Frontal cortex (tissue), 4 donors: Measurements from ENCODE around the gene TMEM220. TPM values are rescaled to one million over a fixed set of nuclear protein-coding genes. Genes with fewer than 3 reads are reported as not detected.

Experiments used
- DNase-seq, 2 donors: peaks; one replicate each; pipeline ENCODE4 v3.0.0; 2012; ENCODE audit warnings: low spot score in 2 of 2
- FAIRE-seq: peaks from 2 replicates; lab custom pipeline; 2012; peaks lifted over from hg19 to GRCh38; lab: Jason Lieb, UNC
- total RNA-seq: library from RNA; depleted of rRNA; stranded (reverse); fragments of >200 nt; gene quantifications from one replicate; pipeline ENCODE4 v1.2.3, GENCODE V29; 2014
- donor health status: control.
- donor health status: control.
- donor health status: control.

TMEM220 gene
- total RNA-seq, 1 donor from 2014 or later = 1.2 TPM

DNA sequence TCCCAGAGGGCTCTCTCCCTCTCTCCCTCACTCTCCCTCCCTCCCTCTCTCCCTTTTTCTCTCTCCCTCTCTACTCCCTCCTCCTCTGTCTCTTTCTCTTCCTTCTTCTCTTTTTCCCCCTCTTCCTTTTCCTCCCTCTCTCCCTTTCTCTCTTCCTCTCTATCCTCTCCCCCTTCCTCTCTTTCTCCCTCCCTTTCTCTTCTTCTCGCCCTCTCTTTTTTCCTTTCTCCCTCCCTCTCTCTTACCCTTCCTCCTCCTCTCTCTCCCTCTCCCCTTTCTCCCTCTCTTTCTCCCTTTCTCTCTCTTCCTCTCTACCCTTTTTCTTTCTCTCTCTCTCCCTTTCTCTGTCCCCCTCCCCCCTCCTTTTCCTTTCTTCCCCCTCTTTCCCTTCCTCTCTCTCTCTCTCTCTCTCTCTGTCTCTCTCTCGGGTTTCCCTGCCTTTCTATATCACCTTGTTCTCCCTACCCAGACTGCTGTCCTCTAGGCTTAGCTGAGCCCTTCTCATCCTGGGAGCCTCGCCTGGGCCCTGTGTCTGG, 25.8 kb upstream of the TMEM220 start:
- FAIRE-seq = no peak
- DNase-seq = no peak

- no peak for DNase-seq
- FAIRE-seq = no peak
Measured at GRCh38 chr17:10754861-10755591, 25.2 kb upstream of the TMEM220 start.

DNA sequence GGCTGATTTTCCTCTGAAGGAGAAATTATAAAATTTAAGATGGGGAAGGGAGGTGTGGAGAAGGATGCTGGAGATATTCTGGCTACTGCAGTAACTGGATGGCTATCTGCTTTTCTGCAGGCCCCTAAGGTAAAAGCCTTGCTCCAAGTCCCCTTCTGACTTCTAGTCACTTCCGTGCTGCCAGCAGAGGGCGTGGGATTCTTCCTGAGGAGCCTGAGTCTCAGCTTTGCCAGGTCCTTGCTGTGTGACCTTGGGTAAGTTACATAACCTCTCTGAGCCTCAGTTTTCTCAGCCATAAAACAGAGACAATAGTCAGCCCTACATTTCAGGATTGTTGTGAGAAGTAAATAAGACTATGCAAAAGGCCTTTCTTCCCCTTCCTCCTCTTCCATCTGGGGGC, 24.3 kb upstream of the TMEM220 start:
- DNase-seq (peak in 1 of 2 donors; percentile 31), FAIRE-seq (no peak)

DNA sequence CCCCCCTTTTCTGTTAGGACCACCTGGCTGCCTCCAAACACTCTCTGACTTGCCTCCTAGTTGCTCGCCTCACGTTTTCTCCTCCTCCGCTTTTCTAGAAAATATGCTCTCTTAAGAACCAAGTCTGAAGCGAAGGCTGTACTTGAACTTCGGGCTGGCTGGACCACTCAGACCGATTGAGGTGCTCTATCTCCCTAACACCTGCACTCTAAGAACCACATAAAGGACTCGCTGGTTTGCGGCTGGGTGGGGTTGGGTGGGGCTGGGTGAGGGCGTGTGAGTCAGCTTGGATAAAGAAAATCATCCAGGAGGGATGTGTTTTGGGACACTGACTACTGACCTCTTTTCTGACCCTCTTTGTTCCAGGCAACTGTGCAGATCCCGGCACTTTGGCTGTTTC, 22.9 kb upstream of the TMEM220 start:
- no peak for FAIRE-seq
- no peak for DNase-seq

GRCh38 chr17:10751563-10751962, 21.7 kb upstream of the TMEM220 start:
- FAIRE-seq (no peak), DNase-seq (no peak)

DNA sequence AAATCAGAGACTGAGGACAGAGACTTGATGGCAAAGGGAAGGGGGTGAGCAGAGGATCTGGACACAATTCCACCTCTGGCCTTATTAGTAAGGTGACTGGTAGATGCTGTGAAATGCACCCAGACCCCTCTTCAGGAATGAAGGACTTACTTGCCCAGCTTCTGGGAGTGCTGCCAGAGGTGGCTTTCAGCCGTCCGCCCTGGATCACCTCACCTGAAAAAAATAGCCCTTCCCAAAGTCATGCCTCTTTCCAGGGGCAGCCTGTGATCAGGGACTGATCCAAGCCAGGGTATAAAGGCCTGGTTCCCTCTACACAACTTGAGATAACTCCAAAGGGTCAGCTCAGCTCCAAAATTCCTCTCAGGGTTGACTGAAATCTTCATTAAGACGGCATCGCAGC, 20.4 kb upstream of the TMEM220 start:
- FAIRE-seq (no peak), DNase-seq (no peak)

GRCh38 chr17:10748531-10749181, 18.8 kb upstream of the TMEM220 start:
- no peak for DNase-seq
- FAIRE-seq = no peak

- no peak for DNase-seq
Measured at GRCh38 chr17:10745231-10745630, 15.4 kb upstream of the TMEM220 start.

GRCh38 chr17:10744501-10745000, 14.7 kb upstream of the TMEM220 start:
- DNase-seq = no peak
- FAIRE-seq = no peak

More at GRCh38 chr17:10745231-10745630, 15.4 kb upstream of the TMEM220 start:
- no peak for FAIRE-seq

DNA sequence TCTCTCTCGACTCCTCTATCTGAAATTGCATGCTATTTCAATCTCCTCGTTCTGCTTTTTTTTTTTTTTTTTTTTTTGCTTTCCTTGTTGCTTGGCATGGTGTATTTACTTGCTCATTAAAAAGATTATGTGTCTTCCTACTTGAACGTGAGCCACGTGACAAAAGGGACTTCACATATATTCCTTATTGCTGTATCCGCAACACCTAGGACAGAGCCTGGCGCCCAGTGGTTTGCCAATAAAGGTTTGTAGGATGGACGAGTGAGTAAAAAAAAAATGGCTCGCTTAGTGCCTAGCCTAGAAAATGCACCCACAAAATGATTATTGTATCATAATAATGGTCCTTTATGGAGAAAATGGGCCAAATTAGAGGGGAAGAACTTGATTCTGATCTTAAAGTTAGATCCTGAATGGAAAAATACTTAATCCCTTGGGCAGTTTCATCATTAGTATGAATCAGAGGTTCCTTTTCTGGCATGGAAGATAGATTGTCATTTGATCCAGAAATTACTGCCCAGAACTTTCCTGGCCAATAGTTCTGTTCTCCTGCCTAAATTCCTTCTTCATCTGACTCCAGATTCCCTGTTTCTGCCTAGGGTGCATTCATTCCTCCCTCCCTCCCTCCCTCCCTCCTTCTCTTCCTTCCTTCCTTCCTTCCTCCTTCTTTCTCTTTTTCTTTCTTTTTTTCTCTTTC, 13.6 kb upstream of the TMEM220 start:
- FAIRE-seq (no peak), DNase-seq (no peak)

DNA sequence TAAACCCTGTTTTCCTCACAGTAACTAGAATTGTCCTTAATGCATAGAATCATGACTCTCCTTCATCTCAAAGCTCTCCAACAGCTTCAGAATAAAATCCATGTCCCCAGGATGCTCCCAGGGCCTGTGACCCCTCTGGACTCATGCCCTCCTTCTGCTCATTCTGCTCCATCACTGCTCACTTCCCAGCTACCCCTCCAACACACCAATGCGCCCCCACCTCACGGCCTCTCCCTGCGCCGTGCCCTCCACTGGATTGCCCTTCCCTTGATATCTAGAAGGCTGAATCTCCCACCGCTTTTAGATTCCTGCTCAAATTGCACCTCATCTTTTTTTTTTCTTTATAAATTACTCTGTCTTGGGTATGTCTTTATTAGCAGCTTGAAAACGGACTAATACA, 12.6 kb upstream of the TMEM220 start:
- DNase-seq (no peak), FAIRE-seq (no peak)

DNA sequence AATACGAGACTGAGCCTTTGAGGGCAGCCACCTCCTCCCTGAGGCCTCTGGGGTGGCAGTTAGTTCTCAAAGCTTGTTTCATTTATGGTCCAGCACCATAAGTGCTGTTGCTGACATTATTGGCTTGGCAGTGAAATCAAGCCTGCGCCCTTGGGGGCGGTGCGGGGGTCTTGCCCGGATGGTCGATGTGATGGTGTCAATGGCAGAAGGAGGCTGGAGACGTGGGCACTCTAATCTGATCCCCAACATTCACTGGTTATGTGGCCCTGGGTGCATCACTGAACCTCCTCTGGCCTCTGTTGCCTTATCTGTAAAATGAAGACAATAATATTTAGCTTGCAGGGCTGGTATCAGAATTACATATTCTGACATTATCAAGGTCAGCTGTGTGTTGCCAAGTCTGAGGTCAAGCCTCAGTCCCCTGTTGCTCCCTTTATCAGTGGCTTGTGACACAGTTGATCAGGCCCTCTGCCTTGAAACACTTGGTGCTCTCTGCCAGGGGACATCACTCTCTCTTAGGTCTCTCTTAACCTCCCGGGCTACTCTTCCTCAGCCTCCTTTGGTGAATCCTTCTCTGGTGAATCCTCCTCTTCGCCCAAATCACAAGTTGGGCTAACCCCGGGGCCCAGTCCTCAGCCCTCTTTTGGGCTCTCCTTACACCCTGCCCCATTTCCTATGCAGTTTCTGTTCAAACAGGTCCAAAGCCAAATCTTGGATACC, 11.8 kb upstream of the TMEM220 start:
- DNase-seq (no peak), FAIRE-seq (no peak)

GRCh38 chr17:10739386-10739785, 9.6 kb upstream of the TMEM220 start:
- DNase-seq = no peak
- FAIRE-seq = no peak

- no peak for FAIRE-seq
- no peak for DNase-seq
Measured at GRCh38 chr17:10738521-10739258, 8.9 kb upstream of the TMEM220 start.

DNA sequence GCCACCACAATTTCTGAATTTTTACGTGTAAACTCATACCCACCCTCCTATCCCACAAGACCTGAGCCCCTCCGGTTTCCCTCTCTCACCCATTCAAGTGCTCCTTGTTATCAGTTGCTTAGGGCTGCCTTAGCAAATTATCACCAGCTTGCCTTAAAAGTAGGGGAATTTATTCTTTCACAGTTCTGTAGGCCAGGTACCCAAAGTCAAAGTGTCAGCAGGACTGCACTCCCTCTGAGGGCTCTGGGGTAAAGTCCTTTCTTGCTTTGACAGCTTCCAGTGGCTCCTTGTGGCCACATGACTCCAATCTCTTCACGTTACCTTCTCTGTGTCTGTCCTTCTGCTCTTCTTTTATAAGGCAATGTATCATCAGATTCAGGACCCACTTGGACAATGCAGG, 7.9 kb upstream of the TMEM220 start:
- FAIRE-seq = no peak
- no peak for DNase-seq

DNA sequence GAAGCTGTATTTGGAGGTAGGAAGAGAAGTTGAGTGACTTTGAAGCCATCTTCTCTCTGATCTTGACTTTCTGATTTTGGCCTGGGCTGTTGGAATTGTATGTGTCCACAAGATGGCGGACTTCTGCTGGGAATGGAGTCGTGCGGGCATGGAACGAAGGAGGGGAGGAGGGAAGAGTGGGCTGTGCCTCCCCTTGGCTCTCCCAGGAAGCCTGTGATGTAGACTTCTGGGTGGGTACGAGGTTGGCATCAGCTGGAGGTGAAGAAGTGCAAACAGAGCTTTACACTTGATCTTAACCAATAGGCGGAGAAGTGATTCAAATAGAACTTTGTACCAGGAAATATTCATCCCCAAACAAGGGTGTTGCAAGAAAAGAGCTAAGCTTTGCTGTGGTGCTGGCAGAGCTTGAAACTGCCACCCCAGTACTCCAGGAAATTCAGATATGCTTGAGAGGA, 7.4 kb upstream of the TMEM220 start:
- DNase-seq (peak; percentile 31 to 58), FAIRE-seq (no peak)

GRCh38 chr17:10735821-10736220, 6.0 kb upstream of the TMEM220 start:
- no peak for FAIRE-seq

DNA sequence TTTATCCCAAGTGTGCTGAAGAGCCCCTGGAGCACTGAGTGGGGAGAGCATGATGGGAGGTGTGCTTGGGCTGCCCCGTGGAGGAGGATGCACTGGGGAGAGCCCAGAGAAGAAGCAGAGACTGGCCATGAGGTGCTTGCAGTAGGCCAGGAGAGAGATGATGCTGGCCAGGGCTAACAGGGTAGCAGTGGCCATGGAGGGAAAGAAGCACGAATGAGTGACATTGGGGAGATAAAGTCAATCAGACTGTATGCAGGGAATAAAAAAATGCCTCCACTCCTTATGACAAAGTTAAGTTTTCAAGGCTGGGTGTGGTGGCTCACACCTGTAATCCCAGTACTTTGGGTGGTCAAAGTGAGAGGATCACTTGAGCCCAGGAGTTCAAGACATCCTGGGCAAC, 5.4 kb upstream of the TMEM220 start:
- DNase-seq (no peak), FAIRE-seq (no peak)

More at GRCh38 chr17:10735821-10736220, 6.0 kb upstream of the TMEM220 start:
- DNase-seq = no peak

GRCh38 chr17:10733666-10734065, 3.8 kb upstream of the TMEM220 start:
- DNase-seq = no peak
- FAIRE-seq = no peak
